GM21576 (cell line): ENCODE data around the gene ZFAND3.
"Not testable (repeated sequence)": the region's sequence is repeated elsewhere in the genome, so short reads cannot be mapped to it uniquely, and the experiment has no call there.

Experiments used
- ATAC-seq: cut with Tn5 transposase; IDR thresholded peaks from one replicate; pipeline ENCODE4 v1.9.1; 2021; ENCODE audit warnings: mild to moderate bottlenecking, moderate library complexity; ENCODE audit not compliant: unreplicated experiment

Gene ZFAND3

GRCh38 chr6:37862430-37862829 is 42.9 kb downstream of the ZFAND3 start:
- ATAC-seq: no peak

- ATAC-seq: no peak
Measured at GRCh38 chr6:37862992-37863391, 43.5 kb downstream of the ZFAND3 start.

- no peak for ATAC-seq
Measured at GRCh38 chr6:37864250-37864649, 44.7 kb downstream of the ZFAND3 start.

GRCh38 chr6:37865504-37865903 is 46.0 kb downstream of the ZFAND3 start:
- no peak for ATAC-seq

DNA sequence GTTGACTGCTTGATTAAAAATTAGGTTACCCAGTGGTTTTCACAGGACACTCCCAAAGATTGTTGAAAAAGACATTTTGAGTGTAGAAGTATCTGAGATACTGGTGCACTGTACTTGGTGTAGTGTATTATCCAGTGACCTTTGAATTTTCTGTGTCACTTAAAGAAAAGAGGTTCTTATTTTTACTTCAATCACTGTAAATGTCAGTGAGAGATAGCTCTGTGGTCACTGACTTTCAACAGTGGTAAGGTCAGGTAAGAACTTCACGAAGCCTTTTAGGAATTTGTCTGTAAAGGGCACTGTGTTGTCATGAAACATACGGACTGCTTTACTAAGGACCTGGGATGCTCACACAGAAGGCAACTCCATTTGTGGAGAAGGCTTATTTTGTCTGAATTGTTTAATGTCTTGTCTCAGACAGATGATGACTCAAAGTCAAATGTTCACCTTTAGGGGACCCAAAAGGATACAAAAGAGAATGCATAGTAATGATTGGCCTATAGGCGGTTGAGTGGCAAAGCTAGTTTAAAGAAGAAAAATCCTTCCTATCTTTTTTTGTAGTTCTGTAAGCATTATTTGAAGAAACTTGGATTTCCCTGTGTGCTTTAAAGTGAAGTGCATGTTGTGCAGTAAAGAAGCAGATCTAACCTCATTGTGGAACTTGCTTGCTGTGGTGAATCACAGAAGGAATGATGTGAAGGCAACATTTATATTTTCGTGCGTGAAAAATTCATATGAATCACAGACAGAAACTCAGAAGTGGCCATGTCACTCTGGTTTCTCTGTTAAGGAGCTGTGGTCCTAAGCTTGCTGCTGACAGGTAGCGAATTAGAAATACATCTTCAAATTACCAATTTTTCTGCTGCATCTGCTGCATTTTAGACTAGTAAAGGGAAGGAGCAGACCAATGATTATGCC is 47.3 kb downstream of the ZFAND3 start:
- no peak for ATAC-seq

DNA sequence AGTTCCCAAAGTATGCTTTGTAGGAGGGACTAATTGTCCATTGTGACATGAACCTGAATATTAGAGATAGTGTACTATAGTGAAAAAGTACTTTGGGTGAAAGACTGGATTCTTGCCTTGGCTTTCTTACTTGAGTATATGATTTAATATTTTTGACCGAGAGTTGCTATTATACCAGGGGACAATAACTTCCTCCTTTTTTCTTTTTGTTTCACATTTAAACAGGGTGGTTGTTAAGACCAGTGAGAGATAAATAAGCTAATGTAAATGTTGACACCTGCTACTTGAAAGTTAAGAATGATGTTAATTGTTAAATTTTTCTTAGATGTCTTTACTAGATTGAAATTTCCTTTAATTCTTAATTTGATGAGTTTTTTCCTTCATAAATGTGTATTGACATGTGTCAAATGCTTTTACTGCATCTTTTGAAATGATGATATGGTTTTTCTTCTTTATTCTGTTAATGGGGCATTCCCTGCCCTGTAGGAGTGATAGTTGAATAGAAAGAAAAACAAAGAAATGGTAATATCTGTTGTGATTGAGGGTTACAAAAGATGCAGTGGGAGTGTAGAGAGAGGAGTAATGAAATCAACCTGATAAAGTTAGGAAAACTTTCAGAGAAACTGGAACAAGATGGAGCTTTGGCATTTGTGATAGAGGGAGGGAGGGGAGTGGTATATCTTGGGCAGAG is 48.4 kb downstream of the ZFAND3 start:
- ATAC-seq: no peak

- ATAC-seq: no peak
Measured at GRCh38 chr6:37868447-37868825, 48.9 kb downstream of the ZFAND3 start.

- no peak for ATAC-seq
Measured at GRCh38 chr6:37871616-37872372, 52.3 kb downstream of the ZFAND3 start.

DNA sequence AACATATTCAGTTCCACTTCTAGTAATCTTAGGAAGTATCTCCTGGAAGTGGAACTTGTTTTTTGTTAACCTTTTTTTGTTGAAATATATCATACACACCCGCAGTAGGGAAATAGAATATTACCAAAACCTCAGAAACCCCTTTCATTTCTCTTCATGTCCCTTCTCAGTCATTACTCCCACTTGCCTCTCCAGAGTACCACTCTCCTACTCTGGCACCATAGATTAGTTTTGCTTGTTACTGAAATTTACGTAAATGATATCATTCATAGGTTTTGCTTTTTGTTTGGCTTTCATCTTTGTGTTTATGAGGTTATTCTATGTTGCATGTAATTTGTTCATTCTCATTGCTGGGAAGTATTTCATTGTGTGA is 52.8 kb downstream of the ZFAND3 start:
- ATAC-seq: no peak

- ATAC-seq: no peak
Measured at GRCh38 chr6:37874726-37875125, 55.2 kb downstream of the ZFAND3 start.

DNA sequence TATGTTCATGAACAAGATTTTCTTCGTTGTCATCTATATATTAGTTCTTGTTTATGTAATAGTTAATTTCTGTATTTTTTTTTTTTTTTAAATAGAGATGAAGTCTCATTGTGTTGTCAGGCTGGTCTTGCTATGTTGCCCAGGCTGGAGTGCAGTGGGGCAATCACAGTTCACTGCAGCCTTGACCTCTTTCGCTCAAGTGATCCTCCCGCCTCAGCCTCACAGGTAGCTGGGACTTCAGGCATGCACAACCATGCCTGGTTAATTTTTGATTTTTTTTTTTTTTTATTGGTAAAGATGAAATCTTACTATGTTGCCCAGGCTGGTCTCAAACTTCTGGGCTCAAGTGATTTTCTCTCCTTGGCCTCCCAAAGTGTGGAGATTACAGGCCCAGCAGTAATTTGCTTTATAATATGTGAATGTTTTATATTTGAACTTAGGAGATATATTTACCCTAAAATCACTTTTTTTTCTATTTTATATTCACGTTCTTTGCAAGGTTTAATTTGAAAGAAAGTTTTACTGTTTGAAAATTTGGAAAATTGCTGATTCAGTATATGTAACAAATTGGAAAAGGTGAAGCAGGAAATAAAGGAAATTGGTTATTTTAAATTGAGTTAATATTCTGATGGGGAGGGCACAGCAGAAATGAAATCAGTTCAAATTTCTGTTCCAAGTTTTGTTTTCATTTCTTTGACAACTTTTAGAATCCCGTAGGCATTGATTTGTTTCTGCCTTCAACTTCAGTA is 56.2 kb downstream of the ZFAND3 start:
- no peak for ATAC-seq

DNA sequence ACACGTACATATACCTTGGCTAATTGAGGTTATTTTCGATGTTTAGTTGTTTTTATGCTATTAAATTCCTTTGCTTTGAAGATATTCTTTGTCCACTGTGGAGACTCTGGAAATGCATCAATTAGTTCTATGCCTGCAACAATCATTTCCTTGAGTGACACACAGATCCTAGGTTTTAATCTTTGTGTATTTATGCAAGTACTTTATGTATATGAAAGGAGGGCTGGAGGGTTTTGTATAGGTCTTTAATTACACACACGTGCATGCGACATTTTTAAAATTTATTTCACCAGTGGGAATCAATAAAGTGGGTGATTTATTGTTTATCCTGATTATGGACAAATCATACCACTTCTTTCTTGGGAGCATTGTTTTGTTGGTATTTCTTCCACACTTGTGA is 57.3 kb downstream of the ZFAND3 start:
- ATAC-seq: no peak

DNA sequence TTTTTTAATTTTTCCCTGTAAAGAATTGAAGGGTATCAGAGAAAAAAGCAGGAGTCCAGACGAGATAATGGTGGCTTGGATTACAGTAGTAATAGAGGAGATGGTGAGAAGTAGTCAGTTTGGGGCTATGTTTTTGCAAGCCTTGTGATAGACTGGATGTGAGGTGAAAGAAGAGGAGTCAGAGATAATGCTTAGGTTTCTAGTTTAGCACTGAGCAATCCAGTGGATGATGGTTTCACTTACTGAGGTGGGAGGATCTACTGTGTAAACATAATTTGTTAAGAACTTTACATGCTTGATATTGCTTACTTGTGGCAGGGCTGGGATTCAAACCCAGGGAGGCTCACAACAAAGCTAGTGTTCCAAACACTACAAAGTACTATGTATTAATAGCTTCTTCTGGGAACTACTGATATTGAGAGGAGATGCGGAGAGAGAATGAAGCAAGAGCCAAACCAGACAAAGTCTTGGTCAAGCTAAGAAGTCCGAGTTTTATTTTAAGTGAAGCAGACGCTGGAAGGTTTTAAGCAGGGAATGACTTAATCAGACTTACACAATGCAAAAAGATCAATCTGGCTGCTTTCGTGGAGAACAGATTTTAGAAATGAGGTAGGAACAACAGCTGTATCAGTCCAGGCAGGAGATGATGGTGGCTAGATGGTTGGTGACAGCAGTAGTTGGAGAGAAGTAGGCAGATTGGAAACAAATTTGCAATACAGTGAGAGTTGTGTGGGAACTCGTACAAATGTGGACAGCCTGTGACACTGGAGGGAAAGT is 58.0 kb downstream of the ZFAND3 start:
- ATAC-seq: no peak

- no peak for ATAC-seq
Measured at GRCh38 chr6:37878150-37878710, 58.7 kb downstream of the ZFAND3 start.

DNA sequence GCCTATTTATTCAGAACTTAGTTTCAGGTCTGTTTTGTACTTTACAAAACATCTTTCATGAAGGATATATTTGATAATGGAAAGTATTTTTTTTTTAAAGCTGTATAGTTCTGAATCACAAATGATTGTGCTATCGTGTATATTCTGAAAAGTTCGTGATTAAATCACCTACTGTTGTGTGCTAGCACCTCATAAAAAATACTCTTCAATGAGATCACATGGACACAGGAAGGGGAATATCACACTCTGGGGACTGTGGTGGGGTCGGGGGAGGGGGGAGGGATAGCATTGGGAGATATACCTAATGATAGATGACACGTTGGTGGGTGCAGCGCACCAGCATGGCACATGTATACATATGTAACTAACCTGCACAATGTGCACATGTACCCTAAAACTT is 61.1 kb downstream of the ZFAND3 start:
- not testable (repeated sequence) for ATAC-seq

GRCh38 chr6:37882292-37882691 is 62.8 kb downstream of the ZFAND3 start:
- no peak for ATAC-seq

DNA sequence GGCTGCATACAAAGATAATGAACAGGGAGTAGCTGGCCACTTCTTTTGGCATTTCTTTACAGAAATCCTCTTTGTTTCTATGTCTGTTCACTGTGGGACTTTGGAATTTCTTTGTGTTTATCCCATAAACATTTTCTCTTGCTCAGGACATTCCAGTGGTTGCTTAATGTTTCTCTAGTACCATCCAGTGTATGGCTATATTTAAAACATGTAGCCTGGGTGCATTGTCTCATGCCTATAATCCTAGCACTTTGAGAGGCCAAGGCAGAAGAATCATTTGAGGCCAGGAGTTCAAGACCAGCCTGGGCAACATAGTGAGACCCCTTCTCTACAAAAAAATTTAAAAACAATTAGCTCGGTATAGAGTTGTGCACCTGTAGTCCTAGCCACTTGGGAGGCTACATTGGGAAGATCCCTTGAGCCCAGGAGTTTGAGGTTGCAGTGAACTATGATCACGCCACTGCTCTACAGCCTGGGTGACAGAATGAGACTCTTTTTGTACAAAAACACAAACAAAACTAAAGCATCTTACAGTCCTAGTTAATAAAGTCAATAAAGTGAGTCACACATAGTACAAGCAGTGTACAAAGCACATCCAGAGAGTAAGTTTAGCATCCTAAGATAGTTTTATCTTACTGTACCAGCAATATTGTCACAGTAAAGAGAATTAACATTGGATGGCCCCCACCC is 63.3 kb downstream of the ZFAND3 start:
- no peak for ATAC-seq

DNA sequence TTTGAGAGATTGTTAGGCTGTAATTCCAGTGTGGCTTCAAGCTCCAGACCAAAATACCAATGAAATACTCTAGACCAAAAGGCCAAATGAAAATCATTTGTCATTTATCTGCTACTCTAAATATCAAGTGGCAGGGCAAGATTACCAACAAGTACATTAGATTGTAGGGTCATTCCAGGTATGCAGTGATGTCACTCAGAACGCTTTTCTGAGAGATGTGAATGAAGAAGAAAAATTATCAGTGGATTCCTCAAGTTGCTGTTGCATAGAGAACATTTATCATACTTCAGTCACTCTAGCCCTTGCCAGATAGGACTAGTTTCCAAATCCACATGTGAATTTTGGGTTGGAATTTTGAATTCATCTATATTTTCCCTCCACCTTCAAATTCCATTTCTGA is 65.0 kb downstream of the ZFAND3 start:
- ATAC-seq: no peak

- ATAC-seq: no peak
Measured at GRCh38 chr6:37889051-37889450, 69.5 kb downstream of the ZFAND3 start.
